ENCODE results near the gene SOSTDC1. TPM values are rescaled to one million over a fixed set of nuclear protein-coding genes. Genes with fewer than 3 reads are reported as not detected.

Gene SOSTDC1
- total RNA-seq, 1 experiment from 2014 or later, result 0.20 TPM

- Histone ChIP-seq H3K4me2 (ENCODE audit: low read length) (no peak overlapping the region), H3K27me3 (ENCODE audit: insufficient read depth, low read length) (no peaks in the 10 kb centered on the region), H2AFZ (ENCODE audit: low read depth, low read length, poor library complexity, severe bottlenecking) (no peak overlapping the region), H3K4me1 (ENCODE audit: control insufficient read depth in 1 of 2, insufficient read depth in 2 of 2, low read length in 2 of 2) (no peaks in the 10 kb centered on the region), H3K4me3 (replicated peaks in 1 of 2; ENCODE audit: low read depth in 1 of 2, low read length in 2 of 2) (no peak overlapping the region), H3K79me2 (ENCODE audit: insufficient read depth, low read length) (no peaks in the 10 kb centered on the region), H3K27ac (ENCODE audit: low read depth, low read length) (no peak overlapping the region), H3K9me3 (ENCODE audit: control insufficient read depth in 1 of 2, insufficient read depth in 1 of 2, low read depth in 1 of 2, low read length in 2 of 2) (no peaks in the 10 kb centered on the region), H3K9ac (ENCODE audit: low read length) (no peak overlapping the region), H3K9me2 (ENCODE audit: insufficient read depth) (no peaks in the 10 kb centered on the region), H3K36me3 (ENCODE audit: control insufficient read depth in 1 of 2, insufficient read depth in 2 of 2, low read length in 2 of 2) (no peaks in the 10 kb centered on the region), H4K20me1 (ENCODE audit: insufficient read depth) (no peaks in the 10 kb centered on the region)
- ATAC-seq (no peak), DNase-seq (ENCODE audit: low read depth, low spot score) (no peak)
- BruUV-seq (replicated peaks), result no TSS peak
- POLR2A ChIA-PET, result no interaction called here
- intact Hi-C loops (cut with micrococcal nuclease), result no loop called here
- TF ChIP-seq ZNF274 (IDR thresholded peaks at IDR 0.05; ENCODE audit: low read depth, low read length), result no peak
- TF ChIP-seq REST (IDR thresholded peaks at IDR 0.05; ENCODE audit: low read depth), result no peak
- no peak for TF ChIP-seq YY1 (IDR thresholded peaks at IDR 0.05; ENCODE audit: extremely low read depth, insufficient replicate concordance, low read depth, low read length)
- no peak for TF ChIP-seq SRF (IDR thresholded peaks at IDR 0.05; ENCODE audit: low read depth)
- TF ChIP-seq SP1 (IDR thresholded peaks at IDR 0.05; ENCODE audit: low read depth), result no peak
- TF ChIP-seq RAD21 (IDR thresholded peaks at IDR 0.05; ENCODE audit: low read depth), result no peak
- CTCF ChIA-PET, result interaction anchor here (1.1 kb wide), 1 partner anchor 21 kb away, joined by 3 read pairs; no protein-coding TSS in a partner anchor
- RAD21 ChIA-PET (ENCODE audit: low non-redundant PET in 1 of 2, low total read pairs in 2 of 2, uncharacterized antibody in 2 of 2, unreplicated experiment in 2 of 2), result no interaction called here
Measured at GRCh38 chr7:16514271-16514670, 48.7 kb upstream of the SOSTDC1 start.

DNA sequence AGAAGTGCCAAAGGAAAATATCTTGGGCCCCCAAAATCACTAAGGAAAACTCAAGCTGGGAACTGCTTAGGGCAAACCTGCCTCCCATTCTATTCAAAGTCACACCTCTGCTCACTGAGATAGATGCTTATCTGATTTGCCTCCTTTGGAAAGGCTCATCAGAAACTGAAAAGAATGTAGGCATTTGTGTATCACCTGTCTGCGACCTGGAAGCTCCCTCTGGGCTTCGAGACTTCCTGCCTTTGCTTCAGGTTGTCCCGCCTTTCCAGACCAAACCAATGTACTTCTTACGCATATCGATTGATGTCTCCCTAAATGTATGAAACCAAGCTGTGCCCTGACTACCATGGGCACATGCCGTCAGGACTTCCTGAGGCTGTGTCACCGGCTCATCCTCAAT, 46.6 kb upstream of the SOSTDC1 start:
- no peak overlapping the region for H3K4me2 ChIP-seq (ENCODE audit: low read length)
- CTCF ChIA-PET, result no interaction called here
- BruUV-seq (replicated peaks), result no TSS peak
- RAD21 ChIA-PET (ENCODE audit: low non-redundant PET in 1 of 2, low total read pairs in 2 of 2, uncharacterized antibody in 2 of 2, unreplicated experiment in 2 of 2), result no interaction called here
- H3K79me2 ChIP-seq (ENCODE audit: insufficient read depth, low read length), result no peaks in the 10 kb centered on the region
- no peak for ATAC-seq
- no peaks in the 10 kb centered on the region for H3K4me1 ChIP-seq (ENCODE audit: control insufficient read depth in 1 of 2, insufficient read depth in 2 of 2, low read length in 2 of 2)
- POLR2A ChIA-PET, result no interaction called here
- no peaks in the 10 kb centered on the region for H3K9me3 ChIP-seq (ENCODE audit: control insufficient read depth in 1 of 2, insufficient read depth in 1 of 2, low read depth in 1 of 2, low read length in 2 of 2)
- no peaks in the 10 kb centered on the region for H3K27me3 ChIP-seq (ENCODE audit: insufficient read depth, low read length)
- DNase-seq (ENCODE audit: low read depth, low spot score), result no peak
- no peak overlapping the region for H3K9ac ChIP-seq (ENCODE audit: low read length)
- H2AFZ ChIP-seq (ENCODE audit: low read depth, low read length, poor library complexity, severe bottlenecking), result no peak overlapping the region
- intact Hi-C loops (cut with micrococcal nuclease), result no loop called here
- TF ChIP-seq EZH2 (IDR thresholded peaks at IDR 0.05), result no peak
- TF ChIP-seq POLR2AphosphoS5 (IDR thresholded peaks at IDR 0.05; ENCODE audit: low read depth, low read length), result no peak
- no peak for TF ChIP-seq ELF1 (IDR thresholded peaks at IDR 0.05; ENCODE audit: borderline replicate concordance, low read depth)
- TF ChIP-seq SP1 (IDR thresholded peaks at IDR 0.05; ENCODE audit: low read depth), result no peak
- TF ChIP-seq ZNF274 (IDR thresholded peaks at IDR 0.05; ENCODE audit: low read depth, low read length), result no peak
- no peak for TF ChIP-seq YY1 (IDR thresholded peaks at IDR 0.05; ENCODE audit: extremely low read depth, insufficient replicate concordance, low read depth, low read length)
- no peaks in the 10 kb centered on the region for H3K36me3 ChIP-seq (ENCODE audit: control insufficient read depth in 1 of 2, insufficient read depth in 2 of 2, low read length in 2 of 2)
- H3K9me2 ChIP-seq (ENCODE audit: insufficient read depth), result no peaks in the 10 kb centered on the region
- no peaks in the 10 kb centered on the region for H4K20me1 ChIP-seq (ENCODE audit: insufficient read depth)
- no peak overlapping the region for H3K4me3 ChIP-seq (replicated peaks in 1 of 2; ENCODE audit: low read depth in 1 of 2, low read length in 2 of 2)
- no peak overlapping the region for H3K27ac ChIP-seq (ENCODE audit: low read depth, low read length)
